BLaER1 treated with 17β-estradiol and CSF1 and Interleukin-3, amounts not matched to agents 10 nM and 100 nM (cell line): ENCODE measurements around the gene LIPT2.
"Not testable (repeated sequence)": the region's sequence is repeated elsewhere in the genome, so short reads cannot be mapped to it uniquely, and the experiment has no call there.

ENCODE experiments used
- H3K27ac ChIP-seq, 11 experiments: shearing (Covaris generic); formaldehyde crosslinking; 2 replicates each; pipeline ENCODE4 v1.8.1; 2022
- H3K27me3 ChIP-seq, 11 experiments: shearing (Covaris generic); formaldehyde crosslinking; 2 replicates each; pipeline ENCODE4 v1.8.1; 2022
- H3K36me3 ChIP-seq, 11 experiments: shearing (Covaris generic); formaldehyde crosslinking; 2 replicates each; pipeline ENCODE4 v1.8.1; 2022
- H3K4me1 ChIP-seq, 10 experiments: shearing (Covaris generic); formaldehyde crosslinking; 2 replicates each; pipeline ENCODE4 v1.8.1; 2022
- H3K4me2 ChIP-seq, 11 experiments: shearing (Covaris generic); formaldehyde crosslinking; 2 replicates each; pipeline ENCODE4 v1.8.1; 2022
- H3K4me3 ChIP-seq, 10 experiments: shearing (Covaris generic); formaldehyde crosslinking; 2 replicates each; pipeline ENCODE4 v1.8.1; 2022
- H3K9ac ChIP-seq, 11 experiments: shearing (Covaris generic); formaldehyde crosslinking; 2 replicates each; pipeline ENCODE4 v1.8.1; 2022
- H3K9me3 ChIP-seq, 11 experiments: shearing (Covaris generic); formaldehyde crosslinking; replicated peaks in 1 of 11; 2 replicates each; pipeline ENCODE4 v1.8.1; 2022
- H4K20me1 ChIP-seq, 11 experiments: shearing (Covaris generic); formaldehyde crosslinking; 2 replicates each; pipeline ENCODE4 v1.8.1; 2022
- Cebpa-rat ChIP-seq, 11 experiments: shearing (Covaris generic); IDR thresholded peaks; 2 replicates each; pipeline ENCODE4 v1.8.1; 2022

The LIPT2 gene

GRCh38 chr11:74532501-74533246 lies 39.1 kb upstream of the LIPT2 start:
- H3K27ac ChIP-seq: no peak overlapping the region
- H3K9ac ChIP-seq: no peak overlapping the region
- no peak overlapping the region for H3K4me3 ChIP-seq
- peaks cover 6 to 13% (median 11%) of the 10 kb centered on the region in 11 experiments; a peak in 18 of 22 replicates for H3K9me3 ChIP-seq
- no peaks in the 10 kb centered on the region for H4K20me1 ChIP-seq
- peaks cover 10 to 17% (median 14%) of the 10 kb centered on the region in 10 experiments; a peak in 19 of 20 replicates for H3K4me1 ChIP-seq
- no peak overlapping the region for H3K4me2 ChIP-seq
- no peaks in the 10 kb centered on the region for H3K27me3 ChIP-seq
- H3K36me3 ChIP-seq: no peaks in the 10 kb centered on the region
- no peak for TF ChIP-seq Cebpa-rat (IDR thresholded peaks at IDR 0.05)

- Histone ChIP-seq H3K4me3 (no peak overlapping the region), H3K9ac (no peak overlapping the region), H3K9me3 (no peaks in the 10 kb centered on the region), H3K27ac (no peak overlapping the region), H3K4me1 (no peaks in the 10 kb centered on the region), H4K20me1 (no peaks in the 10 kb centered on the region), H3K4me2 (no peak overlapping the region), H3K36me3 (no peaks in the 10 kb centered on the region), H3K27me3 (no peaks in the 10 kb centered on the region)
- TF ChIP-seq Cebpa-rat (IDR thresholded peaks at IDR 0.05): no peak
These were observed 31.5 kb upstream of the LIPT2 start for GRCh38 chr11:74524978-74525377.

- Histone ChIP-seq H3K36me3 (no peaks in the 10 kb centered on the region), H3K9ac (no peak overlapping the region), H4K20me1 (no peaks in the 10 kb centered on the region), H3K9me3 (no peaks in the 10 kb centered on the region), H3K4me2 (no peak overlapping the region), H3K4me3 (no peak overlapping the region), H3K4me1 (no peaks in the 10 kb centered on the region), H3K27ac (no peak overlapping the region), H3K27me3 (no peaks in the 10 kb centered on the region)
- no peak for TF ChIP-seq Cebpa-rat (IDR thresholded peaks at IDR 0.05)
These were observed 31.0 kb upstream of the LIPT2 start for GRCh38 chr11:74524501-74524900.

GRCh38 chr11:74522776-74523175 lies 29.3 kb upstream of the LIPT2 start:
- H3K4me3 ChIP-seq: no peak overlapping the region
- H3K9me3 ChIP-seq: no peaks in the 10 kb centered on the region
- no peak for TF ChIP-seq Cebpa-rat (IDR thresholded peaks at IDR 0.05)
- no peak overlapping the region for H3K4me2 ChIP-seq
- no peaks in the 10 kb centered on the region for H3K4me1 ChIP-seq
- H3K27ac ChIP-seq: no peak overlapping the region
- H4K20me1 ChIP-seq: no peaks in the 10 kb centered on the region
- no peaks in the 10 kb centered on the region for H3K36me3 ChIP-seq
- no peaks in the 10 kb centered on the region for H3K27me3 ChIP-seq
- H3K9ac ChIP-seq: no peak overlapping the region

GRCh38 chr11:74521666-74522252 lies 28.2 kb upstream of the LIPT2 start:
- no peak for TF ChIP-seq Cebpa-rat (IDR thresholded peaks at IDR 0.05)
- no peak overlapping the region for H3K27ac ChIP-seq
- no peak overlapping the region for H3K4me3 ChIP-seq
- no peak overlapping the region for H3K4me2 ChIP-seq
- no peaks in the 10 kb centered on the region for H3K4me1 ChIP-seq
- H4K20me1 ChIP-seq: no peaks in the 10 kb centered on the region
- no peak overlapping the region for H3K9ac ChIP-seq
- no peaks in the 10 kb centered on the region for H3K9me3 ChIP-seq
- H3K27me3 ChIP-seq: no peaks in the 10 kb centered on the region
- no peaks in the 10 kb centered on the region for H3K36me3 ChIP-seq

GRCh38 chr11:74520927-74521665 lies 27.6 kb upstream of the LIPT2 start:
- no peaks in the 10 kb centered on the region for H4K20me1 ChIP-seq
- H3K4me3 ChIP-seq: no peak overlapping the region

GRCh38 chr11:74520316-74520715 lies 26.8 kb upstream of the LIPT2 start:
- Histone ChIP-seq H3K9me3 (no peaks in the 10 kb centered on the region), H4K20me1 (no peaks in the 10 kb centered on the region), H3K36me3 (no peaks in the 10 kb centered on the region), H3K4me2 (no peak overlapping the region), H3K27me3 (no peaks in the 10 kb centered on the region), H3K27ac (no peak overlapping the region), H3K4me1 (no peaks in the 10 kb centered on the region), H3K9ac (no peak overlapping the region), H3K4me3 (no peak overlapping the region)
- no peak for TF ChIP-seq Cebpa-rat (IDR thresholded peaks at IDR 0.05)

More at GRCh38 chr11:74520927-74521665, 27.6 kb upstream of the LIPT2 start:
- no peak for TF ChIP-seq Cebpa-rat (IDR thresholded peaks at IDR 0.05)
- no peaks in the 10 kb centered on the region for H3K27me3 ChIP-seq
- no peaks in the 10 kb centered on the region for H3K36me3 ChIP-seq
- H3K4me1 ChIP-seq: no peaks in the 10 kb centered on the region
- no peak overlapping the region for H3K27ac ChIP-seq
- no peak overlapping the region for H3K4me2 ChIP-seq
- H3K9me3 ChIP-seq: no peaks in the 10 kb centered on the region
- H3K9ac ChIP-seq: no peak overlapping the region

GRCh38 chr11:74519710-74520109 lies 26.2 kb upstream of the LIPT2 start:
- H3K9me3 ChIP-seq: no peaks in the 10 kb centered on the region
- H3K4me2 ChIP-seq: no peak overlapping the region
- H3K9ac ChIP-seq: no peak overlapping the region
- H4K20me1 ChIP-seq: no peaks in the 10 kb centered on the region
- TF ChIP-seq Cebpa-rat (IDR thresholded peaks at IDR 0.05): no peak
- H3K4me3 ChIP-seq: no peak overlapping the region
- H3K27ac ChIP-seq: no peak overlapping the region
- no peaks in the 10 kb centered on the region for H3K36me3 ChIP-seq
- H3K4me1 ChIP-seq: no peaks in the 10 kb centered on the region
- no peaks in the 10 kb centered on the region for H3K27me3 ChIP-seq

GRCh38 chr11:74517592-74517991 lies 24.1 kb upstream of the LIPT2 start:
- not testable (repeated sequence) for H3K9ac ChIP-seq, H3K4me1 ChIP-seq, H3K4me2 ChIP-seq, H3K9me3 ChIP-seq, H3K36me3 ChIP-seq, H4K20me1 ChIP-seq, H3K27me3 ChIP-seq, H3K4me3 ChIP-seq, H3K27ac ChIP-seq
